ENCODE data around the gene MMP13.
"Not testable (repeated sequence)": the region's sequence is repeated elsewhere in the genome, so short reads cannot be mapped to it uniquely, and the experiment has no call there.

Gene MMP13

DNA sequence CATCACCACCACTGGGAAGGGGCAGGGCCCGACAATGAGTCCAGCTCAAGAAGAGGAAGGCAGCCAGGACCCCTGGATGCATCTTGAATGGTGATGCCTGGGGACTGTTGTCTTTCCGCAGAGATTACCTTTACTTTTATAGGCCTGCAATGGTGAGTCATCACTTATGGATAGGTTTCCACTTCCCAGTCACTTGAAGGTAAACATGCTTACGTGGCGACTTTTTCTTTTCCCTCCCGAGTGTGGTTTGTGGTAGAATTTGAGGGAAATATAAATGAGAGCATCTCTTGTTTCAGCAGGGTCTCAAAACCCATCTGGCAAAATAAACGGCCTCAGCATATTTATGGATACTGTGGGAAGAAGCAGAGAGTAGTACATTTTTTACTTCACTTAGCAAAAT is at the start of gene MMP13:
TSS of gene MMP13 (minus strand) at position 109 of the 400 bp plus-strand sequence. CDS start at position 82, 27 bp downstream.
- DNase-seq (ENCODE audit: low read depth in 2 of 2) = no peak

DNA sequence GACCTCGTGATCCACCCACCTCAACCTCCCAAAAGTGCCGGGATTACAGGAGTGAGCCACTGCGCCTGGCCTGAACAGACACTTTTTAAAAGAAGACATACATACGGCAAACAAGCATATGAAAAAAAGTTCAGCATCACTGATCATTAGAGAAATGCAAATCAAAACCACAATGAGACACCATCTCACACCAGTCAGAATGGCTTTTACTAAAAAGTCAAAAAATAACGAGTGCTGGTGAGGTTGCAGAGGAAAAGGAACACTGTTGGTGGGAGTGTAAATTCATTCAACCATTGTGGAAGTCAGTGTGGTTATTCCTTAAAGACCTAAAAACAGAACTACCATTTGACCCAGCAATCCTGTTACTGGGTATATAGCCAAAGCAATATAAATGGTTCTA is 48.7 kb upstream of the MMP13 start:
- DNase-seq (ENCODE audit: low read depth in 2 of 2) = not testable (repeated sequence)

DNA sequence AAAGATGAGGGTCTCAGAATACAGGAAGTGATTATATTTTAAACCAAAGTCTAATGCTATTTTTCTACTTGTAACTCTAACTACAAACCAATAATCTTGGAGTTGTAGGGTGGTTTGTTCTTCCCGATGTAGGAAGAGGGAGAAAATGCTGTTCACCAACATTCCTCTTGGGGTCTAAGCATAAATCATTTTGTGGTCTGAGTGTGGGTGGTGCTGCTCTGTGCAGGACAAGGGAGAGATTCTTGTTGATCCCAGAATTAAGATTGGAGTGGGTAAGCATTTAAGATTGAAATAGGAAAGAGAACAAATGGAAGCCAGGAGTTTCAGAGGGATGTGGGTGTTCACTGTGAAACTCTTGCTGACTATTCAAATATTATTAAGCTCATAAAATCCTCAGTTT is 38.6 kb upstream of the MMP13 start:
- no peak for DNase-seq (ENCODE audit: low read depth in 2 of 2)

DNA sequence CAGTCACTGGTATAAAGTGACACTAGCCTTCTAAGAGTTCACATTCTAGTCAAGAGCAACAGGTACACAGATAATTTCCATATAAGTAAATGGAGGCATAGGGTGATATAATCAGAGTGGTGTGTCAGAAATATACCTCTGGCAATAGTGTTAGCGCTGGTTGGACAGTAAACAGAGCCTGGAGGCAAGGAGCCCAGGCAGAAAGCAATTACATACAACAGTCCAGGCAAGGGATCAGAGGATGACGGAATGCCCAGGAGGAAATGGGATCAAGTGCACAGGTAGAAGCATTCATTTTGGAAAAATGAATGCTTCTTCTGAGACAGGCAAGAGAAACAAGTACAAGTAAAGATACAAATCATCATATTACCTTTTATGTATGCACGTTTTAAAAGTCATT is 36.2 kb upstream of the MMP13 start:
- DNase-seq (ENCODE audit: low read depth in 2 of 2) = no peak

GRCh38 chr11:102990145-102990544 is 34.6 kb upstream of the MMP13 start:
- no peak for DNase-seq (ENCODE audit: low read depth in 2 of 2)

DNA sequence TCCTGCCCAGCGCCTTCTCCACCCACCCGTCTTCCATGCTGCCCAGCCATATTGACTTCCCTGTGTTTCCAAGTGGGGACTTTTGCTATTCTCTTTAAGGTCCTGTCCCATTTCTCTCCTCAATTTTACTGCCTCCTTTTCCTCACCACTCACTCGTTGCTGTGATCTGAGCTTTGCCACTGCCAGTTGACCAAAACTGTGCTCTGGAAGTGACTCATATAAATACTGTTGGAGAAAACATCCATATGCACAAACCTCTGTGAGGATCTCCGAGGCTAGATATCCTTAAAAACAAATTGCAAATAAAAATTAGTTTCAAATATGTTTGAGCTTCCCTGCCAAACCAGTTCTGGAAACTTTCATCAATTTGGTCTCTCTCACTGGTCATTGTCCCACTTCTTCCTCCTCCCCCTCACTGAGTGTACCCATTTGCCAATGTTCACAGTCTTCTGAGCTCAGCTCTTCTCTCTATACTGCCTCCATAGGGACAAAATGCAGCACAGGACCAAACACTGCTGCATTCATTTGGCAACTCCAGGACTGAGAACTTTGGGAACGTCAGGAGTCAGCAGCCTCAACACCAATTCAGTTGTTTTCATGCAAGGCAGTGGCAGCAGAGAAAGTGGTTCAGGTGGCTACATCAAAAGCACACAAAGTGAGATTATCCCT is 34.0 kb upstream of the MMP13 start:
- no peak for DNase-seq (ENCODE audit: low read depth in 2 of 2)

DNA sequence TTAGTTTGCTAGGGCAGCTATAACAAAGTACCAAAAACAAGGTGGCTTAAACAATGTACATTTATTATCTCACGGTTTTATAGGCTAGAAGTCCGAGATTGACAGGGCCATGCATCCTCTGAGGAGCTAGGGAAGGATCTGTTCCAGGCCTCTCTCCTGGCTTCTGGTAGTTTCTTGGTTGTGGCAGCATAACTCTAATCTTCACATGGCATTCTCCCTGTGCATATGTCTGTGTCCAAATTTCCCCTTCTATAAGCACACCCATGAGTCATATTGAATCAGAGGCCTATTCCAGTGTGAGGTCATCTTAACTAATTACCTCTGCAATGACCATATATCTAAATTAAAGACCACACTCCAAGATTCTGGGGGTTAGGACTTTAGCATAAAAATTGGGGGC is 31.3 kb upstream of the MMP13 start:
- DNase-seq (ENCODE audit: low read depth in 2 of 2) = no peak

DNA sequence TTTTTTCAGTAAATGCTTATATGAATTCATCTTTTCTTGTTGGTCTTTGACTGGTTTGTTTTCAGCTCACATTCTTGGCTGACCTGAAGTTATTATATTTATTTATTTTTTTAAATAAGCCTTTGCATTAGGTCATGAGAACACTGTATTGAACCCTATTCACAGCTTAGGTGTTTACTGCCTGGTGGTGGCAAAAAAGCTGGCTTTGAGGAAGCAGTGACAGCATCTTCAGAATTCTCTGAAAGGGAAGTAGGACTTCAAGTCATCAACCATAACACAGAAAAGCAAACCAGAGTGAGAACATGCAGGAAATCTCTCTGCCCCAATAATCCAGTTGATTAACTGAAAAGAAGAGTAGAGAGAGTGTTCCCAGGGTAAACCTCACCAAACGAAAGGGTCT is 30.3 kb upstream of the MMP13 start:
- no peak for DNase-seq (ENCODE audit: low read depth in 2 of 2)

- DNase-seq (ENCODE audit: low read depth in 2 of 2) = no peak
Observed at GRCh38 chr11:102983486-102983885, 28.0 kb upstream of the MMP13 start.

DNA sequence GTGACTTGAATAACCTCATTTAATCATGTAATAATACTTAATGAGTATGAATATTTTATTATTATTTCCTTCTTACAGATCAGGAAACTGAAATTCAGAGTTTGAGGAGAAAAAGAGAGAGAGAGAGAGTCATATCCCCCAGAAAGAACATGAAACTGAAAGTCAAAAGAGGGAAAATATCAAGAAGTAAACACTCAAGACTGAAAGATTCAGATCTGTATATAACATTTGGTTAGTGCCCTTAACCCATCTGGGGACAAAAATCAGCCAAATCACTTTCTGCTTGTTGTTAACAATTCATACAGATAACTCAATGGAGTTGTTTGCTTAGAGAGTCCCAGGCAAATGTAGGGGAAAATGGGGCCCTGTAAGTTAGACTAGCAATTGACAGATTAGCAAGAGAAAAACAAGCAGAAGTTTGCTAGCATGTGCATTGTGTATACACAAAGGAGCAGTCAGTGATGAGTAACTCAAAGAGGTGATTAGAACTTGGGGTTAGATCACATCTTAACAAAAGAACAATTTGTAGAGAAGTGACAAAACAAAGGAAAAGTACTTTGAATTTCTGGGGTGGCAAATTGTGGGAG is 25.9 kb upstream of the MMP13 start:
- DNase-seq (ENCODE audit: low read depth in 2 of 2) = no peak

- DNase-seq (ENCODE audit: low read depth in 2 of 2) = no peak
Observed at GRCh38 chr11:102974552-102975280, 19.2 kb upstream of the MMP13 start.

DNA sequence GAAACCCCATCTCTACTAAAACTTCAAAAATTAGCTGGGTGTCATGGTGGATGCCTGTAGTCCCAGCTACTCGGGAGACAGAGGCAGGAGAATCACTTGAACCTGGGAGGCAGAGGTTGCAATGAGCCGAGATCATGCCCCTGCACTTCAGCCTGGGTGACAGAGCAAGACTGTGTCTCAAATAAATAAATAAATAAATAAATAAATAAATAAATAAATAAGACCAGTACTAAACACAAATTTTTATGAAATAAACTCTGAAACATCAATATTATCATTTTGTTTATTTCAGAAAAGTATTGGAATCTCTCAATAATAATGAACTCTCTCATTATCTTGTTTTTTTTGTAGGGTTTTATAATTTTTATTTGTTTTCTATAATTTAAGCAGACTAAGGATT is 18.2 kb upstream of the MMP13 start:
- DNase-seq (ENCODE audit: low read depth in 2 of 2) = not testable (repeated sequence)

GRCh38 chr11:102972853-102973252 is 17.3 kb upstream of the MMP13 start:
- DNase-seq (ENCODE audit: low read depth in 2 of 2) = no peak

DNA sequence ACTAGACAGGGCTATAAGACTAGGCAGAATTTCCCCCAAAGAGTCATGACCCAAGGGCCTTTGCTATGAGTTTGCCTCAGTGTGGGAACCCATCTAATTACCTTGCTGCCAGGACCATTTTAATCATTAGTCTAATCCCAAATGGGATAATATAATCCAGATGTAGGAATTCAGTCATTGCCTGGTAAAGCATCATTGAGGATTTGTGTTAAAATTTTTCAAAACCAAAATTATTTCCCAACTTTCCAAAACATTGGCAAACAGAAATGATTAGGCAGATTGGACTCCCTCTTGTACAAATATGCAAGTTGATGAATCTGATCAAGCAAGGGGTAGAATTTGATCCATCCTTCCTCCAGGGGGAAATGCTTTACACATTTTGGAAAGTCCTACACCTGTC is 16.2 kb upstream of the MMP13 start:
- DNase-seq (ENCODE audit: low read depth in 2 of 2) = no peak

GRCh38 chr11:102967497-102967896 is 12.0 kb upstream of the MMP13 start:
- DNase-seq (ENCODE audit: low read depth in 2 of 2) = no peak

DNA sequence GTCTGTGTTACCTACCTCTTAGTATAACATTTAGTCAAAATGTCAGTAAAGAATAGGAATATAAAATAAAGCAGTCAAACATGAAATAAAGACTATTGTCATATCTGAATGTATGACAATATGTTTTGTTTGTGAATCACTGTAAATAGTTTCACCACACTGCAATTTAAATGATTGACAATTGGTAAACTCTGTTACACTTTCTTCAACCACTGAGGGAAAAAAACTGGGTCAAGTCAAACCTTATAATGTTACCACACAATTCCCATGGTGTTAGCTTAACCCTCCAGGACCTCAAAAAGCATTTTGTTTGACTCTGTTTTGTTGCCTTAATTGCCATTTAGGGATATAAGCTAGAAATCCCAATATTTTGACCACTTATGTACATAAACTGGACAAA is 10.5 kb upstream of the MMP13 start:
- DNase-seq (ENCODE audit: low read depth in 2 of 2) = no peak

DNA sequence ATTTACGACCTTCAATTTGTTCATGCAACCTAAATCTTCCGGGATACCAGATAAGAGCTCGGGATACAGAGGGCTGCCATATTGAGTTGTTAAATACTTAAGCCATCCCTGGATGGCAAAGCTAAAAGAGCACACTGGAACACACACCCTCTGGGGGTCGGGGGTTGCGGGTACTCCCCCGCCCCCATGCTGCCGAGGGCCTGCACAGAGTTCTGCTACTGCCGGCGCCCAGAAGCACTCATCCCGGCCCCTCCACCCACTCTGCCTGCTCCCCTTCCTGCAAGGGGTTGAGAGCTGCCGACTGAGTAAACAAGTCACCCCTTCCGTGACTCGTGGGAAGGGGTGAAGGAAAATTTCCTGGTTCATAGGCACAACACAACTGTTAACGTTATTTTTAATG is 9.3 kb upstream of the MMP13 start:
- no peak for DNase-seq (ENCODE audit: low read depth in 2 of 2)

GRCh38 chr11:102957953-102958352 is 2.4 kb upstream of the MMP13 start:
- no peak for DNase-seq (ENCODE audit: low read depth in 2 of 2)

GRCh38 chr11:102950622-102951081 is 4.9 kb downstream of the MMP13 start:
- DNase-seq (ENCODE audit: low read depth in 2 of 2) = no peak

DNA sequence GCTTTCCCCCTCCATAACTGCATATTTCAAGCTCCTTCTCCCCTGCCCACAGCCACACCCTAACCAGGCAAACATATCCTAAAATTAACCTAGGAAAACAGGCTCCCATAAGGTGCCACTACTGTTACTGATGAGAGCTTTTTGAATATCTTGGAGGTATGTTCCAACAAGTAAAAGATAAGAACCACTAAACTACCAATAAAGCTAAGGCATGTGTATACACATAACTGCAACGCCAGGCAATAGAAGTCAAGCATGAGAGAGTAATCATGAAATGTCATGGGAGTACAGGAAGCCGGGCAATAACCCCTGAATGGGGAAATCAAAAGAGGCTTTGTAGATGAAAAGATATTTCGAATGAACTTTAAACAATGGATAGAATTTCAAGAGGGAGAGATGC is 9.3 kb downstream of the MMP13 start:
- no peak for DNase-seq (ENCODE audit: low read depth in 2 of 2)

GRCh38 chr11:102940714-102941588 is 14.6 kb downstream of the MMP13 start:
- no peak for DNase-seq (ENCODE audit: low read depth in 2 of 2)

DNA sequence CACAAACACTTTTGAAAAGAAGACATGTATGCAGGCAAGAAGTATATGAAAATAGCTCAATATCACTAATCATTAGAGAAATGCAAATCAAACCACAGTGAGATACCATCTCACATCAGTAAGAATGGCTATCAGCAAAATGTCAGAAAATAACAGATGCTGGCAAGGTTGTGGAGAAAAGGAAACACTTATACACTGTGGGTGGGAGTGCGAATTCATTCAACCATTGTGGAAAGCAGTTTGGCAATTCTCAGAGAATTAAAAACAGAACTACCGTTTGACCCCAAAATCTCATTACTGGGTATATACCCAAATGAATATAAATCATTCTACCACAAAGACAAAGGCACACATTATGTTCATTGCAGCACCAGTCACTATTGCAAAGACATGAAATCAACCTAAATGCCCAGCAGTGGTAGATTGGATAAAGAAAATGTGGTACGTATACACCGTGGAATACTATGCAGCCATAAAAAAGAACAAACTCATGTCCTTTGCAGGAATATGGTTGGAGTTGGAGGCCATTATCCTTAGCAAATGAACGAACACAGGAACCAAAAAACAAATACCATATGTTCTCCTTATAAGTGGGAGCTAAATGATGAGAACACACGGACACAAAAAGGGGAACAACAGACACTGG is 18.5 kb downstream of the MMP13 start:
- no peak for DNase-seq (ENCODE audit: low read depth in 2 of 2)
